Vagina (tissue), 2 donors: ENCODE data around the gene RPS6KA2. TPM values are rescaled to one million over a fixed set of nuclear protein-coding genes. Genes with fewer than 3 reads are reported as not detected.

Source experiments
- DNase-seq, 2 donors: peaks; one replicate each; pipeline ENCODE4 v3.0.0-alpha.2; 2017; ENCODE audit errors: extremely low spot score in 2 of 2
- H3K27ac ChIP-seq: fragments of 200-600 bp; sonication (generic); one replicate; pipeline ENCODE4 v1.5.1; 2019
- H3K27me3 ChIP-seq: fragments of 200-600 bp; sonication (generic); one replicate; pipeline ENCODE4 v1.5.1; 2019
- H3K36me3 ChIP-seq, 2 donors: fragments of 200-600 bp; sonication (generic); one replicate each; pipeline ENCODE4 v1.5.1; 2017 to 2019
- H3K4me1 ChIP-seq: fragments of 200-600 bp; sonication (generic); one replicate; pipeline ENCODE4 v1.5.1; 2019
- H3K4me3 ChIP-seq, 2 donors: fragments of 200-600 bp; sonication (generic); 1 replicate in 1 of 2; 2 replicates in 1 of 2; pipeline ENCODE4 v1.5.1; 2016 to 2019
- H3K9me3 ChIP-seq: fragments of 200-600 bp; sonication (generic); one replicate; pipeline ENCODE4 v1.5.1; 2019
- POLR2A ChIP-seq, 2 donors: fragments of 450-650 bp; IDR thresholded peaks; one replicate each; pipeline ENCODE4 v1.6.1; 2017; ENCODE audit warnings: antibody characterized with exemption in 2 of 2, mild to moderate bottlenecking in 2 of 2, moderate library complexity in 2 of 2
- POLR2AphosphoS5 ChIP-seq, 2 donors: sonication (generic); formaldehyde crosslinking; IDR thresholded peaks; one replicate each; pipeline ENCODE4 v1.9.0; 2017; ENCODE audit warnings: antibody characterized with exemption in 2 of 2, mild to moderate bottlenecking in 2 of 2, low read depth in 1 of 2; ENCODE audit not compliant: insufficient read depth in 1 of 2
- intact Hi-C: fragments of 100-400 bp; cut with DNase I; formaldehyde crosslinking; loops from one replicate; pipeline ENCODE4 v1.15.1; 2023
- total RNA-seq: library from RNA; depleted of rRNA; stranded (reverse); fragments of >200 nt; gene quantifications from one replicate; pipeline ENCODE4 v1.2.3, GENCODE V29; 2016
- TF ChIP-seq, protein P1 (sequence below), 3 experiments: fragments of 450-650 bp in 2 of 3; fragments of 200-600 bp in 1 of 3; sonication (generic) in 1 of 3; IDR thresholded peaks; one replicate each; pipeline ENCODE4 v1.5.1; 2017 to 2019; ENCODE audit warnings: antibody characterized with exemption in 3 of 3, mild to moderate bottlenecking in 2 of 3, moderate library complexity in 2 of 3

RPS6KA2 gene
- total RNA-seq, 1 donor from 2014 or later: 65.1 TPM

DNA sequence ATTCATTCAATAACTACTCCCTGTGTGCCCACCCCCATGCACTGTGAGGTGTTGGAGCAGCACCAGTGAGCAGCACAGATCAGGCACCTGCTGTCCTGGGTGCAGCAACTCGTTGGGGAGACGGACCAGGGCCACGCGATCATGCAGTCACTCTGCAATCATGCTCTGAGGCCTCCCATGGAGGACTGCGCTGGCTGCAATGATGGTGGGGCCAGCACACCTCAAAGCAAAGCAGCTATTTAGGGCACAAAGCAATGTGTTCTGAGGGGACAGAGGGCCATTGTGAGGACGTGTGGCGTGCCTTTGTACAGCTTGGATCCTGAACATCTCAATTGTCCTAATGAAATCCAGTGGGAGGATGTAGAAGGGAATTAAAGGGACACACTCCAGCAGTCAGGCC lies 203.3 kb downstream of the RPS6KA2 start:
- Histone ChIP-seq H3K36me3 (peaks cover 0 to 29% of the 10 kb centered on the region in 2 donors), H3K27me3 (no peaks in the 10 kb centered on the region), H3K4me3 (no peak overlapping the region), H3K27ac (no peak overlapping the region), H3K4me1 (no peaks in the 10 kb centered on the region), H3K9me3 (no peaks in the 10 kb centered on the region)
- intact Hi-C loops: no loop called here
- DNase-seq: no peak
- TF ChIP-seq POLR2AphosphoS5 (IDR thresholded peaks at IDR 0.05; ENCODE audit: insufficient read depth in 1 of 2, low read depth in 1 of 2): no peak
- TF ChIP-seq, protein P1, sequence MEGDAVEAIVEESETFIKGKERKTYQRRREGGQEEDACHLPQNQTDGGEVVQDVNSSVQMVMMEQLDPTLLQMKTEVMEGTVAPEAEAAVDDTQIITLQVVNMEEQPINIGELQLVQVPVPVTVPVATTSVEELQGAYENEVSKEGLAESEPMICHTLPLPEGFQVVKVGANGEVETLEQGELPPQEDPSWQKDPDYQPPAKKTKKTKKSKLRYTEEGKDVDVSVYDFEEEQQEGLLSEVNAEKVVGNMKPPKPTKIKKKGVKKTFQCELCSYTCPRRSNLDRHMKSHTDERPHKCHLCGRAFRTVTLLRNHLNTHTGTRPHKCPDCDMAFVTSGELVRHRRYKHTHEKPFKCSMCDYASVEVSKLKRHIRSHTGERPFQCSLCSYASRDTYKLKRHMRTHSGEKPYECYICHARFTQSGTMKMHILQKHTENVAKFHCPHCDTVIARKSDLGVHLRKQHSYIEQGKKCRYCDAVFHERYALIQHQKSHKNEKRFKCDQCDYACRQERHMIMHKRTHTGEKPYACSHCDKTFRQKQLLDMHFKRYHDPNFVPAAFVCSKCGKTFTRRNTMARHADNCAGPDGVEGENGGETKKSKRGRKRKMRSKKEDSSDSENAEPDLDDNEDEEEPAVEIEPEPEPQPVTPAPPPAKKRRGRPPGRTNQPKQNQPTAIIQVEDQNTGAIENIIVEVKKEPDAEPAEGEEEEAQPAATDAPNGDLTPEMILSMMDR (IDR thresholded peaks at IDR 0.05): no peak
- TF ChIP-seq POLR2A (IDR thresholded peaks at IDR 0.05): no peak

- no peak for TF ChIP-seq POLR2A (IDR thresholded peaks at IDR 0.05)
- Histone ChIP-seq H3K4me3 (no peak overlapping the region), H3K36me3 (peaks cover 0 to 35% of the 10 kb centered on the region in 2 donors), H3K27ac (no peak overlapping the region), H3K4me1 (no peaks in the 10 kb centered on the region), H3K27me3 (no peaks in the 10 kb centered on the region), H3K9me3 (no peaks in the 10 kb centered on the region)
- no peak for DNase-seq
- intact Hi-C loops: no loop called here
Measured at GRCh38 chr6:166423051-166423745, 203.9 kb downstream of the RPS6KA2 start.

- H3K27ac ChIP-seq: no peak overlapping the region
- H3K27me3 ChIP-seq: no peaks in the 10 kb centered on the region
- DNase-seq: no peak
- no peaks in the 10 kb centered on the region for H3K9me3 ChIP-seq
- H3K4me3 ChIP-seq: no peak overlapping the region
- intact Hi-C loops: no loop called here
- H3K36me3 ChIP-seq: peaks cover 0 to 43% of the 10 kb centered on the region in 2 donors
- no peak for TF ChIP-seq POLR2AphosphoS5 (IDR thresholded peaks at IDR 0.05; ENCODE audit: insufficient read depth in 1 of 2, low read depth in 1 of 2)
- TF ChIP-seq, protein P1 (IDR thresholded peaks at IDR 0.05): no peak
- no peak for TF ChIP-seq POLR2A (IDR thresholded peaks at IDR 0.05)
- H3K4me1 ChIP-seq: no peaks in the 10 kb centered on the region
Measured at GRCh38 chr6:166422201-166422940, 204.7 kb downstream of the RPS6KA2 start.

GRCh38 chr6:166420351-166420750 lies 206.7 kb downstream of the RPS6KA2 start:
- intact Hi-C loops: no loop called here
- Histone ChIP-seq H3K27ac (no peak overlapping the region), H3K4me1 (no peaks in the 10 kb centered on the region), H3K4me3 (no peak overlapping the region), H3K36me3 (peaks cover 0 to 47% of the 10 kb centered on the region in 2 donors), H3K9me3 (no peaks in the 10 kb centered on the region), H3K27me3 (no peaks in the 10 kb centered on the region)
- no peak for TF ChIP-seq POLR2A (IDR thresholded peaks at IDR 0.05)
- TF ChIP-seq, protein P1 (IDR thresholded peaks at IDR 0.05): no peak
- TF ChIP-seq POLR2AphosphoS5 (IDR thresholded peaks at IDR 0.05; ENCODE audit: insufficient read depth in 1 of 2, low read depth in 1 of 2): no peak
- no peak for DNase-seq

DNA sequence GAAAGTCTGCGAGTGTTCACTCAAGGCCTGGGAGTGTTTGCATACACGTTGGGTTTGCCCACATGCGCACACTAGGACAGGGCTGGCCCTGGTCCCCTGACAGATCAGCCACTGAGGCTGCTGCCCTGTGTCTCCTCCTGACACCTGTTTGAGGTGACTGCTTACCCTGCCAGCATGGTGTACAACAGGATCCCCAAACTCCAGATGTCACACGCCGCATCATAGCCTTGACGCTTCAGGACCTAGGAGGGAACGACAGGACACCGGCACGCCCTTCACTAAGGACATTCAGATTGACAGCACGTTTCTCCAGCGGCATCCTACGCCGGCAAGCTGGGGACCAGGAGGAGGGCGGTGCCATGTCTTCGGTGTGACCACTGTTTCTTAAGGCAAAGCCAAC lies 207.3 kb downstream of the RPS6KA2 start:
- no peak overlapping the region for H3K27ac ChIP-seq
- no peak for DNase-seq
- no peak overlapping the region for H3K4me3 ChIP-seq
- TF ChIP-seq POLR2AphosphoS5 (IDR thresholded peaks at IDR 0.05; ENCODE audit: insufficient read depth in 1 of 2, low read depth in 1 of 2): no peak
- no peaks in the 10 kb centered on the region for H3K9me3 ChIP-seq
- no peaks in the 10 kb centered on the region for H3K27me3 ChIP-seq
- H3K4me1 ChIP-seq: no peaks in the 10 kb centered on the region
- intact Hi-C loops: no loop called here
- H3K36me3 ChIP-seq: peaks cover 0 to 47% of the 10 kb centered on the region in 2 donors

GRCh38 chr6:166419286-166419685 lies 207.8 kb downstream of the RPS6KA2 start:
- no peaks in the 10 kb centered on the region for H3K4me1 ChIP-seq
- H3K27ac ChIP-seq: no peak overlapping the region
- H3K36me3 ChIP-seq: peaks cover 0 to 47% of the 10 kb centered on the region in 2 donors
- intact Hi-C loops: no loop called here
- H3K27me3 ChIP-seq: no peaks in the 10 kb centered on the region
- no peak overlapping the region for H3K4me3 ChIP-seq
- TF ChIP-seq, protein P1 (IDR thresholded peaks at IDR 0.05): no peak
- no peak for TF ChIP-seq POLR2AphosphoS5 (IDR thresholded peaks at IDR 0.05; ENCODE audit: insufficient read depth in 1 of 2, low read depth in 1 of 2)
- TF ChIP-seq POLR2A (IDR thresholded peaks at IDR 0.05): no peak
- no peaks in the 10 kb centered on the region for H3K9me3 ChIP-seq
- no peak for DNase-seq
